OCI-LY1 (cell line): ENCODE data around the gene ZRANB2.

Experiments
- H2AFZ ChIP-seq: fragments of 200-600 bp; sonication (generic), shearing (Covaris generic); 2 replicates; pipeline ENCODE4 v1.6.0; 2014; ENCODE audit warnings: antibody characterized with exemption, mild to moderate bottlenecking, low read length
- H3F3A ChIP-seq: fragments of 200-600 bp; sonication (generic), shearing (Covaris generic); 2 replicates; pipeline ENCODE4 v1.6.0; 2014; ENCODE audit warnings: mild to moderate bottlenecking, antibody characterized with exemption, low read length, moderate library complexity; ENCODE audit not compliant: insufficient read depth
- H3K27ac ChIP-seq: fragments of 200-600 bp; sonication (generic); 2 replicates; pipeline ENCODE4 v1.5.1; 2014; ENCODE audit warnings: low read length, mixed run types, mild to moderate bottlenecking, low read depth; ENCODE audit not compliant: poor library complexity, severe bottlenecking
- H3K27me3 ChIP-seq: fragments of 200-600 bp; sonication (generic); 2 replicates; pipeline ENCODE4 v1.6.0; 2014; ENCODE audit warnings: antibody characterized with exemption, mild to moderate bottlenecking, low read length, moderate library complexity; ENCODE audit not compliant: insufficient read depth
- H3K36me3 ChIP-seq: fragments of 200-600 bp; sonication (generic); 2 replicates; pipeline ENCODE4 v1.6.1; 2014; ENCODE audit warnings: mild to moderate bottlenecking, antibody characterized with exemption, low read length, moderate library complexity, mixed read lengths; ENCODE audit not compliant: insufficient read depth
- H3K4me1 ChIP-seq: fragments of 200-600 bp; sonication (generic); 2 replicates; pipeline ENCODE4 v1.5.1; 2014; ENCODE audit warnings: mild to moderate bottlenecking, low read length, moderate library complexity; ENCODE audit not compliant: insufficient read depth, severe bottlenecking
- H3K4me2 ChIP-seq: fragments of 200-600 bp; sonication (generic), shearing (Covaris generic); 2 replicates; pipeline ENCODE4 v1.6.1; 2014; ENCODE audit warnings: low read length
- H3K4me3 ChIP-seq: fragments of 200-600 bp; sonication (generic); 2 replicates; pipeline ENCODE4 v1.5.1; 2014; ENCODE audit warnings: low read length, low read depth, mild to moderate bottlenecking, mixed read lengths; ENCODE audit not compliant: poor library complexity, severe bottlenecking
- H3K79me2 ChIP-seq: fragments of 200-600 bp; shearing (Covaris generic); 2 replicates; pipeline ENCODE4 v1.6.1; 2016; ENCODE audit warnings: mixed run types, low read length, mixed read lengths; ENCODE audit not compliant: insufficient read depth
- H3K9ac ChIP-seq: fragments of 200-600 bp; sonication (generic), shearing (Covaris generic); 2 replicates; pipeline ENCODE4 v1.6.1; 2014; ENCODE audit warnings: mild to moderate bottlenecking, low read length, mixed read lengths
- H3K9me2 ChIP-seq: fragments of 200-600 bp; sonication (generic), shearing (Covaris generic); 2 replicates; pipeline ENCODE4 v1.6.1; 2014; ENCODE audit warnings: low read depth, mild to moderate bottlenecking, low read length, mixed read lengths
- H3K9me3 ChIP-seq: fragments of 200-600 bp; shearing (Covaris generic); 2 replicates; pipeline ENCODE4 v1.6.1; 2014; ENCODE audit warnings: low read length, mixed read lengths
- H4K20me1 ChIP-seq: fragments of 200-600 bp; sonication (generic), shearing (Covaris generic); 2 replicates; pipeline ENCODE4 v1.6.0; 2016; ENCODE audit warnings: mild to moderate bottlenecking, low read length; ENCODE audit not compliant: insufficient read depth
- CTCF ChIP-seq: fragments of 200-600 bp; sonication (generic), shearing (Covaris generic); IDR thresholded peaks from 2 replicates; pipeline ENCODE4 v1.5.1; 2017; ENCODE audit warnings: mild to moderate bottlenecking, antibody characterized with exemption, low read length, moderate library complexity, mixed read lengths
- EZH2 ChIP-seq: fragments of 200-600 bp; sonication (generic), shearing (Covaris generic); IDR thresholded peaks from 2 replicates; pipeline ENCODE4 v1.8.0; 2017; ENCODE audit warnings: borderline replicate concordance, mixed run types, mild to moderate bottlenecking, antibody characterized with exemption, low read length, moderate library complexity, mixed read lengths

The ZRANB2 gene

DNA sequence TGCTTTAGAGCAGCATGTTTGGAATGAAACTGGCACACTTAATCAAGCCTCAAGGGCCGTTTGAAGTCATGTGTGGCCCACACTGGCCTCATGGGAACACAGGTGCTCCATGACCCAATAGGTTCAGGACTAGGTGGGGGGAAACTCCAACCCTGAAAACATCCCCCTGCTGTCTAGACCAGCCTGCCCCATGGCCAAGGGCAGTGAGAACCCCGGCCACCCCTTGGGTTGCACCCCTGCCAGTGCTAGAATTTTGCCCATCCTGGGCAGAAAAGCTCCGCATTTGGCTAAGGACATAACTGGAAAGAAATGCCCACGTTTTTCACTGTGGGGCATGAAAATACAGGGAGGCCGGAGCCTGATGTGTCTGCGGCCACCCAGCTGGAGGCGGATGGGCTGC, 27.1 kb downstream of the ZRANB2 start:
- no peak overlapping the region for H2AFZ ChIP-seq
- H3K27me3 ChIP-seq: no peaks in the 10 kb centered on the region
- H3K36me3 ChIP-seq: peaks cover 3% of the 10 kb centered on the region
- H3F3A ChIP-seq: no peaks in the 10 kb centered on the region
- no peak overlapping the region for H3K9ac ChIP-seq
- no peaks in the 10 kb centered on the region for H3K9me2 ChIP-seq
- H3K4me1 ChIP-seq: no peaks in the 10 kb centered on the region
- TF ChIP-seq EZH2: no peak
- no peak for TF ChIP-seq CTCF
- no peaks in the 10 kb centered on the region for H4K20me1 ChIP-seq
- no peak overlapping the region for H3K27ac ChIP-seq
- no peak overlapping the region for H3K4me3 ChIP-seq
- H3K9me3 ChIP-seq: no peaks in the 10 kb centered on the region
- no peak overlapping the region for H3K4me2 ChIP-seq
- H3K79me2 ChIP-seq: no peaks in the 10 kb centered on the region

DNA sequence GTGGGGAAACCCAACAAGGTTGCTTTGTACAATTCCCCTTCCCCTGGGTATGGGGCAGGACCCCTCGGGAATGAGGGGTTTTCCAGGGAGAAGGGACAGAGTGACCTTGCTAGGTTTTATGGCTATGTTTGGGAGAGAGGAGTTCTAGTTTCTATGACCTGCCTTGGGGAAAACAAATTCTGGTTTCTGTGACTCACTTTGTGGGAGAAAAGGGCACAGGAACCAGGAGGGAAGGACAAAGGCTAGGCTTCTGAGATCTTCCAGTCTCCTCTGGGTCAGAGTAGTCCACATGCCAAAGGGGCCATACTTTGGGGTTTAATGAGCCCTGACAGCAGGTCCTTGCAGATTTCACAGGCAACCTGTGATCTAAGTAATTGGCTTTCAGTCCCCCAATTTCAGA, 27.7 kb downstream of the ZRANB2 start:
- H2AFZ ChIP-seq: no peak overlapping the region
- no peaks in the 10 kb centered on the region for H3K79me2 ChIP-seq
- no peaks in the 10 kb centered on the region for H3K9me2 ChIP-seq
- TF ChIP-seq CTCF (no peak), EZH2 (no peak)
- no peaks in the 10 kb centered on the region for H3K9me3 ChIP-seq
- H3F3A ChIP-seq: no peaks in the 10 kb centered on the region
- no peaks in the 10 kb centered on the region for H3K4me1 ChIP-seq
- no peaks in the 10 kb centered on the region for H3K27me3 ChIP-seq
- H3K27ac ChIP-seq: no peak overlapping the region
- no peaks in the 10 kb centered on the region for H4K20me1 ChIP-seq
- no peaks in the 10 kb centered on the region; the same call in 1 of the 2 replicates for H3K36me3 ChIP-seq
- H3K4me2 ChIP-seq: no peak overlapping the region
- H3K9ac ChIP-seq: no peak overlapping the region
- H3K4me3 ChIP-seq: no peak overlapping the region

GRCh38 chr1:71049951-71050598, 30.8 kb downstream of the ZRANB2 start:
- H3K27me3 ChIP-seq: no peaks in the 10 kb centered on the region
- H3K4me2 ChIP-seq: no peak overlapping the region
- no peaks in the 10 kb centered on the region for H3F3A ChIP-seq
- H3K79me2 ChIP-seq: no peaks in the 10 kb centered on the region
- no peaks in the 10 kb centered on the region for H4K20me1 ChIP-seq
- H3K9me3 ChIP-seq: no peaks in the 10 kb centered on the region
- H3K36me3 ChIP-seq: no peaks in the 10 kb centered on the region
- no peak overlapping the region for H2AFZ ChIP-seq
- peak; percentile 74 for TF ChIP-seq CTCF
- TF ChIP-seq EZH2: no peak
- no peaks in the 10 kb centered on the region for H3K4me1 ChIP-seq
- no peaks in the 10 kb centered on the region for H3K9me2 ChIP-seq
- H3K4me3 ChIP-seq: no peak overlapping the region
- no peak overlapping the region for H3K27ac ChIP-seq
- H3K9ac ChIP-seq: no peak overlapping the region
